Body of pancreas (tissue), 4 donors: ENCODE data around the gene YAE1. TPM values are rescaled to one million over a fixed set of nuclear protein-coding genes. Genes with fewer than 3 reads are reported as not detected.

ENCODE experiments used
- ATAC-seq: fragments of 150-250 bp; one replicate; pipeline ENCODE4 v1.9.1; 2016
- DNase-seq, 4 donors: peaks; one replicate each; pipeline ENCODE4 v3.0.0-alpha.2; 2019
- H3K27ac ChIP-seq, 4 donors: fragments of 200-600 bp; sonication (generic); 1 replicate in 3 of 4; 2 replicates in 1 of 4; pipeline versions ENCODE4 v1.5.1 to v1.6.1; 2016 to 2019; ENCODE audit warnings: mild to moderate bottlenecking in 1 of 4, mixed read lengths in 1 of 4, moderate library complexity in 1 of 4
- H3K27me3 ChIP-seq, 2 donors: fragments of 200-600 bp; sonication (generic); one replicate each; pipeline ENCODE4 v1.6.0; 2016; ENCODE audit warnings: mild to moderate bottlenecking in 1 of 2
- H3K36me3 ChIP-seq, 2 donors: fragments of 200-600 bp; sonication (generic); replicated peaks in 1 of 2; 2 replicates each; pipeline ENCODE4 v1.5.1; 2016; ENCODE audit warnings: low read depth in 2 of 2; ENCODE audit not compliant: insufficient read depth in 1 of 2
- H3K4me1 ChIP-seq: fragments of 200-600 bp; sonication (generic); one replicate; pipeline ENCODE4 v1.6.0; 2016
- H3K4me3 ChIP-seq, 2 donors: fragments of 200-600 bp; sonication (generic); 1 replicate in 1 of 2; 2 replicates in 1 of 2; pipeline ENCODE4 v1.5.1; 2016 to 2019
- H3K9me3 ChIP-seq, 3 donors: fragments of 200-600 bp; sonication (generic); 1 replicate in 2 of 3; 2 replicates in 1 of 3; pipeline ENCODE4 v1.5.1; 2016
- CTCF ChIP-seq, 7 experiments: fragments of 450-650 bp in 4 of 7; fragments of 200-600 bp in 3 of 7; sonication (generic) in 3 of 7; IDR thresholded peaks; one replicate each; pipeline ENCODE4 v1.5.1; 2016 to 2019; ENCODE audit warnings: antibody characterized with exemption in 7 of 7
- POLR2A ChIP-seq, 3 donors: fragments of 450-650 bp; IDR thresholded peaks; one replicate each; pipeline ENCODE4 v1.6.1; 2016; ENCODE audit warnings: antibody characterized with exemption in 3 of 3, mild to moderate bottlenecking in 2 of 3
- WGBS, 2 donors: methylation state at CpG; one replicate each; pipeline ENCODE4 v1.1.5; 2017; 5-methylcytosine and 5-hydroxymethylcytosine counted together
- intact Hi-C: fragments of 100-400 bp; cut with DNase I; formaldehyde crosslinking; loops from one replicate; pipeline ENCODE4 v1.15.1; 2023
- total RNA-seq, 2 donors: library from RNA; depleted of rRNA; stranded (reverse); fragments of >200 nt; gene quantifications; one replicate each; pipeline ENCODE4 v1.1.0, GENCODE V29; 2016

The YAE1 gene
- total RNA-seq, 2 donors from 2014 or later, result 6.6 to 9.9 TPM

GRCh38 chr7:39530971-39531370 is 35.2 kb upstream of the YAE1 start:
- ATAC-seq (no peak), DNase-seq (no peak)
- no peak overlapping the region for H3K27ac ChIP-seq
- H3K4me1 ChIP-seq, result no peaks in the 10 kb centered on the region
- 24 to 25% methylated on average over 7 of the region's 7 CpGs for WGBS, 2 donors
- intact Hi-C loops, result no loop called here
- H3K9me3 ChIP-seq, result no peaks in the 10 kb centered on the region
- no peaks in the 10 kb centered on the region for H3K36me3 ChIP-seq
- no peaks in the 10 kb centered on the region for H3K27me3 ChIP-seq
- TF ChIP-seq CTCF (IDR thresholded peaks at IDR 0.05) (no peak), POLR2A (IDR thresholded peaks at IDR 0.05) (no peak)
- no peak overlapping the region for H3K4me3 ChIP-seq

GRCh38 chr7:39531818-39532217 is 34.4 kb upstream of the YAE1 start:
- no peak for ATAC-seq
- Histone ChIP-seq H3K4me3 (no peak overlapping the region), H3K9me3 (no peaks in the 10 kb centered on the region), H3K4me1 (no peaks in the 10 kb centered on the region), H3K27ac (no peak overlapping the region), H3K36me3 (no peaks in the 10 kb centered on the region), H3K27me3 (no peaks in the 10 kb centered on the region)
- intact Hi-C loops, result no loop called here
- 75 to 85% methylated on average over 5 of the region's 5 CpGs for WGBS, 2 donors
- no peak for TF ChIP-seq POLR2A (IDR thresholded peaks at IDR 0.05)
- no peak for DNase-seq

GRCh38 chr7:39532832-39533231 is 33.4 kb upstream of the YAE1 start:
- 77 to 79% methylated on average over 4 of the region's 4 CpGs for WGBS, 2 donors
- Histone ChIP-seq H3K9me3 (no peaks in the 10 kb centered on the region), H3K27ac (no peak overlapping the region), H3K4me3 (no peak overlapping the region), H3K4me1 (no peaks in the 10 kb centered on the region), H3K36me3 (no peaks in the 10 kb centered on the region), H3K27me3 (no peaks in the 10 kb centered on the region)
- intact Hi-C loops, result no loop called here
- TF ChIP-seq CTCF (IDR thresholded peaks at IDR 0.05), result no peak
- no peak for ATAC-seq
- no peak for DNase-seq

GRCh38 chr7:39534599-39534998 is 31.6 kb upstream of the YAE1 start:
- Histone ChIP-seq H3K36me3 (no peaks in the 10 kb centered on the region), H3K9me3 (no peaks in the 10 kb centered on the region), H3K4me1 (no peaks in the 10 kb centered on the region), H3K4me3 (no peak overlapping the region), H3K27me3 (no peaks in the 10 kb centered on the region), H3K27ac (no peak overlapping the region)
- ATAC-seq (no peak), DNase-seq (no peak)
- intact Hi-C loops, result no loop called here
- 65 to 70% methylated on average over 1 of the region's 1 CpG for WGBS, 2 donors
- TF ChIP-seq POLR2A (IDR thresholded peaks at IDR 0.05), result no peak
- no peak for TF ChIP-seq CTCF (IDR thresholded peaks at IDR 0.05)

- Histone ChIP-seq H3K4me1 (no peaks in the 10 kb centered on the region), H3K9me3 (no peaks in the 10 kb centered on the region), H3K27me3 (no peaks in the 10 kb centered on the region), H3K27ac (no peak overlapping the region), H3K4me3 (no peak overlapping the region), H3K36me3 (no peaks in the 10 kb centered on the region)
- intact Hi-C loops, result no loop called here
- no peak for DNase-seq
- TF ChIP-seq POLR2A (IDR thresholded peaks at IDR 0.05) (no peak), CTCF (IDR thresholded peaks at IDR 0.05) (no peak)
- ATAC-seq, result no peak
These were observed 31.1 kb upstream of the YAE1 start for GRCh38 chr7:39535064-39535463.
